GM12878 (cell line): ENCODE data around the gene PDZRN3. TPM values are rescaled to one million over a fixed set of nuclear protein-coding genes. Genes with fewer than 3 reads are reported as not detected.

ENCODE experiments used
- ATAC-seq: fragments of 200-7000 bp; cut with Tn5 transposase; 3 replicates; pipeline ENCODE4 v1.9.1; 2020; ENCODE audit warnings: mild to moderate bottlenecking, moderate library complexity
- BruUV-seq: library from RNA; stranded (reverse); fragments of 400-500 nt; replicated peaks from 2 replicates; lab custom pipeline; 2021; lab: Mats Ljungman, UMichigan
- CTCF ChIA-PET: fragments of 300-600 bp; sonication (Branson Sonifier 250); formaldehyde crosslinking; extraction: SDS; loops from one replicate; lab custom pipeline; 2021; ENCODE audit warnings: inconsistent platforms; lab: Yijun Ruan, JAX
- POLR2A ChIA-PET: fragments of 350-600 bp; formaldehyde crosslinking; extraction: SDS; loops from one replicate; lab custom pipeline; 2021; ENCODE audit warnings: inconsistent platforms; lab: Charles Lee
- RAD21 ChIA-PET: fragments of 300-600 bp; sonication (Branson Sonifier 250); formaldehyde crosslinking; loops from one replicate; lab custom pipeline; 2023; ENCODE audit warnings: antibody characterized with exemption; ENCODE audit not compliant: unreplicated experiment; lab: Charles Lee
- SMC1A ChIA-PET: fragments of 300-600 bp; sonication (Branson Sonifier 250); formaldehyde crosslinking; loops from one replicate; lab custom pipeline; 2023; ENCODE audit not compliant: unreplicated experiment, uncharacterized antibody; lab: Charles Lee
- DNase-seq: peaks from one replicate; pipeline ENCODE4 v3.0.0-alpha.2; 2011; ENCODE audit warnings: low read depth, low spot score
- FAIRE-seq: peaks from 3 replicates; lab custom pipeline; 2011; peaks lifted over from hg19 to GRCh38; lab: Jason Lieb, UNC
- H2AFZ ChIP-seq: 2 replicates; pipeline ENCODE4 v1.6.0; 2011; ENCODE audit warnings: low read depth, low read length, control low read depth; ENCODE audit not compliant: control insufficient read depth
- H3K27ac ChIP-seq: 2 replicates; pipeline ENCODE4 v1.5.1; 2011; ENCODE audit warnings: control low read depth; ENCODE audit not compliant: control insufficient read depth, insufficient read depth
- H3K27me3 ChIP-seq, 2 experiments: replicated peaks in 1 of 2; 2 replicates each; pipeline versions ENCODE4 v1.6.0 to v1.6.1; 2011; ENCODE audit warnings: low read length in 1 of 2; ENCODE audit not compliant: control insufficient read depth in 2 of 2, insufficient read depth in 2 of 2
- H3K36me3 ChIP-seq, 2 experiments: 2 replicates each; pipeline ENCODE4 v1.5.1; 2011; ENCODE audit warnings: low read length in 1 of 2; ENCODE audit not compliant: control insufficient read depth in 2 of 2, insufficient read depth in 2 of 2
- H3K4me1 ChIP-seq: 2 replicates; pipeline ENCODE4 v1.6.1; 2011; ENCODE audit warnings: mild to moderate bottlenecking, low read length, moderate library complexity, mixed read lengths; ENCODE audit not compliant: control insufficient read depth, insufficient read depth
- H3K4me2 ChIP-seq: 2 replicates; pipeline ENCODE4 v1.6.0; 2011; ENCODE audit warnings: control low read depth; ENCODE audit not compliant: control insufficient read depth, insufficient read depth
- H3K4me3 ChIP-seq: fragments of 200-600 bp; sonication (generic); 2 replicates; pipeline ENCODE4 v1.5.1; 2016
- H3K79me2 ChIP-seq: 2 replicates; pipeline ENCODE4 v1.6.0; 2011; ENCODE audit warnings: low read length; ENCODE audit not compliant: control insufficient read depth, insufficient read depth
- H3K9ac ChIP-seq: 2 replicates; pipeline ENCODE4 v1.8.0; 2011; ENCODE audit warnings: low read length, control low read depth, mixed read lengths; ENCODE audit not compliant: control insufficient read depth, insufficient read depth
- H3K9me3 ChIP-seq: replicated peaks from 3 replicates; pipeline ENCODE4 v1.5.1; 2011; ENCODE audit warnings: mild to moderate bottlenecking, low read length; ENCODE audit not compliant: control insufficient read depth, insufficient read depth
- H4K20me1 ChIP-seq: 2 replicates; pipeline ENCODE4 v1.6.0; 2011; ENCODE audit not compliant: control insufficient read depth, insufficient read depth
- BCL3 ChIP-seq: IDR thresholded peaks from 2 replicates; pipeline ENCODE4 v1.6.1; 2011; ENCODE audit warnings: borderline replicate concordance, low read depth, mild to moderate bottlenecking, moderate library complexity, low read length; ENCODE audit not compliant: insufficient read depth, poor library complexity, severe bottlenecking
- CBFB ChIP-seq: IDR thresholded peaks from 2 replicates; pipeline ENCODE4 v1.6.1; 2016; ENCODE audit warnings: antibody characterized with exemption, low read depth
- CHD2 ChIP-seq: IDR thresholded peaks from 2 replicates; pipeline ENCODE4 v1.6.1; 2011; ENCODE audit warnings: low read depth, low read length, improper control_type of control experiment, borderline replicate concordance
- FOS ChIP-seq: IDR thresholded peaks from 3 replicates; pipeline ENCODE4 v1.6.1; 2011; ENCODE audit warnings: borderline replicate concordance; ENCODE audit not compliant: insufficient read length; ENCODE audit errors: extremely low read depth
- HCFC1 ChIP-seq: fragments of 150-350 bp; IDR thresholded peaks from 2 replicates; pipeline ENCODE4 v1.6.1; 2014; ENCODE audit warnings: low read length
- IKZF2 ChIP-seq, 2 experiments: fragments of 450-650 bp; IDR thresholded peaks; 2 replicates each; pipeline ENCODE4 v1.6.1; 2017; ENCODE audit warnings: mild to moderate bottlenecking in 2 of 2, moderate library complexity in 2 of 2
- NR2F1 ChIP-seq: fragments of 450-650 bp; conservative IDR thresholded peaks from 2 replicates; pipeline ENCODE4 v1.6.1; 2017; ENCODE audit warnings: mild to moderate bottlenecking
- POU2F2 ChIP-seq: IDR thresholded peaks from 3 replicates; pipeline ENCODE4 v1.6.1; 2011; ENCODE audit warnings: low read depth, mild to moderate bottlenecking, low read length, borderline replicate concordance
- SKIL ChIP-seq: fragments of 450-650 bp; IDR thresholded peaks from 2 replicates; pipeline ENCODE4 v1.6.1; 2017; ENCODE audit warnings: mild to moderate bottlenecking, low read depth, inconsistent platforms; ENCODE audit not compliant: poor library complexity, severe bottlenecking
- SMAD1 ChIP-seq: fragments of 450-650 bp; IDR thresholded peaks from 2 replicates; pipeline ENCODE4 v1.6.1; 2018; ENCODE audit warnings: mild to moderate bottlenecking, low read depth; ENCODE audit not compliant: partially characterized antibody
- SMC3 ChIP-seq: IDR thresholded peaks from 2 replicates; pipeline ENCODE4 v1.6.1; 2011; ENCODE audit warnings: low read length, improper control_type of control experiment, borderline replicate concordance
- TAF1 ChIP-seq: IDR thresholded peaks from 2 replicates; pipeline ENCODE4 v1.6.1; 2011; ENCODE audit warnings: mild to moderate bottlenecking, low read depth, low read length, borderline replicate concordance
- YY1 ChIP-seq: IDR thresholded peaks from 2 replicates; pipeline ENCODE4 v1.6.1; 2011; ENCODE audit warnings: low read depth, mild to moderate bottlenecking, low read length
- ZNF592 ChIP-seq: fragments of 450-650 bp; IDR thresholded peaks from 2 replicates; pipeline ENCODE4 v1.6.1; 2017; ENCODE audit warnings: mild to moderate bottlenecking, moderate library complexity
- WGBS: methylation state at CpG from one replicate; pipeline ENCODE4 v1.1.6; 2016; ENCODE audit warnings: low lambda C conversion rate; ENCODE audit not compliant: insufficient replicate concordance, insufficient coverage; ENCODE audit errors: missing lambda C conversion rate; 5-methylcytosine and 5-hydroxymethylcytosine counted together
- in situ Hi-C: fragments of 300-500 bp; cut with MboI; formaldehyde crosslinking; loops from 9 replicates; pipeline ENCODE4 v1.14.3; 2018; ENCODE audit warnings: mixed read lengths
- intact Hi-C: fragments of 100-400 bp; cut with micrococcal nuclease; formaldehyde crosslinking; loops from one replicate; pipeline ENCODE4 v1.14.2; 2022; ENCODE audit not compliant: unreplicated experiment
- polyA plus RNA-seq, 11 experiments: library from polyadenylated mRNA; depleted of rRNA in 4 of 11; unstranded in 6 of 11; stranded (reverse) in 5 of 11; fragments of >200 nt; fragmentation: Nextera tagmentation in 4 of 11; fragmentation: Illumina TruSeq in 1 of 11; extraction: Ambion mirVana in 4 of 11; extraction: Trizol in 1 of 11; gene quantifications; 1 replicate in 1 of 11; 2 replicates in 10 of 11; pipeline versions ENCODE4 v1.2.1 to v1.2.3, GENCODE V29; 2011 to 2016; ENCODE audit warnings: inconsistent platforms in 2 of 11, missing spikeins in 2 of 11, low read depth in 1 of 11
- total RNA-seq, 4 experiments: library from RNA; depleted of rRNA in 3 of 4; stranded (reverse); fragments of >200 nt in 3 of 4; fragmentation: Illumina TruSeq in 1 of 4; extraction: Trizol in 1 of 4; gene quantifications; 2 replicates each; pipeline versions ENCODE4 v1.2.1 to v1.2.3, GENCODE V29; 2013 to 2021

PDZRN3 gene
- total and polyA plus RNA-seq, 10 of the 15 experiments (the other 5 are each of a cell fraction or from before 2014, with no cell fraction given) = 0.07 to 0.37 (median 0.12) TPM; not detected in 6

GRCh38 chr3:73405000-73405399 lies 219.7 kb downstream of the PDZRN3 start:
- no peaks in the 10 kb centered on the region for H3K4me1 ChIP-seq
- no peak overlapping the region for H2AFZ ChIP-seq
- RAD21 ChIA-PET = no interaction called here
- POLR2A ChIA-PET = no interaction called here
- FAIRE-seq (no peak), DNase-seq (no peak), ATAC-seq (no peak)
- H3K9ac ChIP-seq = no peak overlapping the region
- no peaks in the 10 kb centered on the region for H3K9me3 ChIP-seq
- H3K27me3 ChIP-seq = no peaks in the 10 kb centered on the region
- no peaks in the 10 kb centered on the region for H3K79me2 ChIP-seq
- no peak overlapping the region for H3K27ac ChIP-seq
- CTCF ChIA-PET = no interaction called here
- TF ChIP-seq CHD2 (no peak), ZNF592 (no peak), SKIL (no peak), FOS (no peak), HCFC1 (no peak), CBFB (no peak), YY1 (no peak), SMC3 (no peak), SMAD1 (no peak), TAF1 (no peak), NR2F1 (no peak), BCL3 (no peak), POU2F2 (no peak), IKZF2 (IDR thresholded peaks at IDR 0.05) (no peak)
- in situ Hi-C loops = no loop called here
- H4K20me1 ChIP-seq = no peaks in the 10 kb centered on the region
- BruUV-seq = no TSS peak
- WGBS = 61% methylated on average over 4 of the region's 4 CpGs
- no peak overlapping the region for H3K4me2 ChIP-seq
- H3K36me3 ChIP-seq = no peaks in the 10 kb centered on the region
- no peak overlapping the region for H3K4me3 ChIP-seq
- SMC1A ChIA-PET = no interaction called here
- intact Hi-C loops = no loop called here
